H4 (cell line): ENCODE results near the gene LIPK. TPM values are rescaled to one million over a fixed set of nuclear protein-coding genes. Genes with fewer than 3 reads are reported as not detected.
A peak's percentile ranks its signal among the peaks of the same experiment; 100 is the strongest.

Source experiments
- DNase-seq: peaks from one replicate; pipeline ENCODE4 v3.0.0-alpha.2; 2015; ENCODE audit warnings: low spot score
- total RNA-seq: library from RNA; depleted of rRNA; stranded (reverse); fragments of >200 nt; shearing (Covaris generic); gene quantifications from 2 replicates; pipeline ENCODE4 v1.2.3, GENCODE V29; 2014; rRNA removed

The LIPK gene
- total RNA-seq, 1 experiment from 2014 or later = not detected

DNA sequence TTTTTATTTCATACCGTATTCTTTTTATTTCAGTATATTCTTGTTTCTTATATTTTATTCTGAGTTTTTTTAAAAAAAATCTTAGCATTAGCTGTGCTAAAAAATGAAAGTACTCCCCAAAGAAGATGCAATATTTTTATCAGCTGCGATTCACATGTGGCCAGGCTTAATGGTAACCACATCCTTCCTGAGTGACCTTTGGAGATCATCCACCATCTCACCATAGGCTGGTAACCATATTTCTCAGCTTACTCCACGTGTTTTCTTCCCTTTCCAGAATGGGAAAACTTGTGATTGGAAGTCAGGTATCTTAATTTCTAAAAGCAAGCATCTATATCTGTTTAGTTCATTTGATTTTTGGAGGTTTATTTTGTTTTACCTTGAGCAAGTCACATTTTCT lies 77.7 kb downstream of the LIPK start:
- DNase-seq = peak; percentile 11

GRCh38 chr10:88786032-88786770 lies 80.2 kb downstream of the LIPK start:
- no peak for DNase-seq

GRCh38 chr10:88787463-88787862 lies 81.4 kb downstream of the LIPK start:
- DNase-seq = no peak

GRCh38 chr10:88788924-88789323 lies 82.9 kb downstream of the LIPK start:
- DNase-seq = no peak

GRCh38 chr10:88791924-88792323 lies 85.9 kb downstream of the LIPK start:
- DNase-seq = peak; percentile 19

GRCh38 chr10:88792661-88793060 lies 86.6 kb downstream of the LIPK start:
- DNase-seq = peak; percentile 68

- DNase-seq = peak; percentile 67
These were observed 87.8 kb downstream of the LIPK start for GRCh38 chr10:88793712-88794299.

GRCh38 chr10:88794731-88795130 lies 88.7 kb downstream of the LIPK start:
- no peak for DNase-seq

DNA sequence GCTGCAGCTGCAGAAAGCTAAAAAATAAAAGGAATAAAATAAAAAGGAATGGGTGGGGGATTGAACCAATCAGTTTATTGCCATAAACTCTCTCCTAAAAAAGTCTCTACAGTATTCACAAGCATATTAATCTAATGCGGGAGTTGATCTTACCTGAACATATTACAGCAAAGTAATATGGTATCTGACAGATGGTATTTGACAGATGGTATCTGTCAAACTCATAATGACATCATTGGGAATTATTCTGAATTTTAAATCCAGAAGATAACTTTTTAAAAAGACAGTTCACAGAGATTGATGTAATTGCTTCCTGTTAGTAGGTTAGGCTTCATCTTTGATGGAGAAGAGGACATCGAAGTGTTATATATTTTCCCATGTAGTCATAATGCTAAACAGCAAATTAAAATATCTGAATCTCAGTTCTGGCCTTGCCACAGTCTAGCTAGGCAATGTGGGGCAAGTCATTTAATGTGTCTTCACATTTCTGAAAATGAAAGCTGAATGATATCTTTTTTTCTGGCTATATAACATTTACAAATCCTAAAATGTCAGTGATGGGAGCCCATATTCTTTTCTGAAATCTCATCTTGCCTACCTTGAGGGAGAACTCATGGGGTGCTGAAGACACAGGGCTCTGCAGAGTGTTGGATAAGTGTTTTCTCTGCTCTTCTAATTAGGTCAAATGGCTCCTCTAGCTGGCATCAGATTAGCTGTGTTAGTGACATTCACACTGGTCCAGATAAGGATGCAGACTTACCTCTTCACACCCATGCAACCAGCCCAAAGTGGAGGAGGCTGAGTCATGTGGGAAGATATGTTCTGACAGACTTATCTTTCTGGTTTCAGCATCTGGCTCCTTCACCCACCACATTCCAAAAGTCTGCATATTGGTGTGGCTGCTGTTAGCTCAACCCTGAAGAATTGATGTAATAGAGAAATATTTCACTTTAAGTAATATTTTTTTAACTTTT lies 94.4 kb downstream of the LIPK start:
- no peak for DNase-seq

Other genes with a start within 250 kb of the LIPK start
- 0.18 and 0.35 TPM in 2 replicates for gene RNLS, start 122.9 kb upstream of the LIPK start, total RNA-seq
- gene LIPJ, start 119.5 kb upstream of the LIPK start, total RNA-seq = not detected in 2 replicates
- gene LIPF, start 41.8 kb upstream of the LIPK start, total RNA-seq = not detected in 2 replicates
- gene LIPN, start 53.8 kb downstream of the LIPK start, total RNA-seq = not detected in 2 replicates
- gene LIPM, start 96.5 kb downstream of the LIPK start, total RNA-seq = not detected in 2 replicates
- not detected in 2 replicates for gene ANKRD22, start 145.6 kb downstream of the LIPK start, total RNA-seq
- 9.0 and 15.0 TPM in 2 replicates for gene STAMBPL1, start 174.0 kb downstream of the LIPK start, total RNA-seq
- gene ACTA2, start 246.5 kb downstream of the LIPK start, total RNA-seq = 14.9 and 29.1 TPM in 2 replicates